Natural killer cell treated with Interleukin-12 subunit alpha and Interleukin-12 subunit beta and Interleukin-15 and Interleukin-18, amount 100 ng/mL, for 72 hours (primary cell): ENCODE measurements around the gene SNX30. TPM values are rescaled to one million over a fixed set of nuclear protein-coding genes. Genes with fewer than 3 reads are reported as not detected.

Source experiments
- ATAC-seq, 2 donors: fragments of 150-1000 bp; cut with Tn5 transposase in 1 of 2; sonication (Bioruptor Pico), chemical (Tn5 transposase) in 1 of 2; 2 replicates each; pipeline ENCODE4 v1.10.0; 2021
- DNase-seq: peaks from one replicate; pipeline ENCODE4 v3.0.0; 2022; ENCODE audit warnings: low spot score
- H3K27ac Mint-ChIP-seq, 2 donors: 1 replicate in 1 of 2; 2 replicates in 1 of 2; pipeline ENCODE4 v1.8.0; 2022; ENCODE audit warnings: mixed read lengths in 2 of 2, mild to moderate bottlenecking in 1 of 2, moderate library complexity in 1 of 2
- H3K27me3 Mint-ChIP-seq, 2 donors: 1 replicate in 1 of 2; 2 replicates in 1 of 2; pipeline ENCODE4 v1.8.0; 2022; ENCODE audit warnings: mixed read lengths in 2 of 2
- H3K36me3 Mint-ChIP-seq: one replicate; pipeline ENCODE4 v1.8.0; 2022; ENCODE audit warnings: mixed read lengths
- H3K4me1 Mint-ChIP-seq, 2 donors: 1 replicate in 1 of 2; 2 replicates in 1 of 2; pipeline ENCODE4 v1.8.0; 2022; ENCODE audit warnings: low read depth in 2 of 2, mixed read lengths in 2 of 2, mild to moderate bottlenecking in 1 of 2
- H3K4me3 Mint-ChIP-seq: one replicate; pipeline ENCODE4 v1.8.0; 2022; ENCODE audit warnings: mixed read lengths
- H3K9me3 Mint-ChIP-seq: 2 replicates; pipeline ENCODE4 v1.8.0; 2022; ENCODE audit warnings: mixed read lengths
- total RNA-seq, 2 donors: library from RNA; stranded (reverse); gene quantifications; one replicate each; pipeline ENCODE4 v1.2.3, GENCODE V29; 2022

The SNX30 gene
- total RNA-seq, 2 donors from 2014 or later = 6.1 to 6.2 TPM

DNA sequence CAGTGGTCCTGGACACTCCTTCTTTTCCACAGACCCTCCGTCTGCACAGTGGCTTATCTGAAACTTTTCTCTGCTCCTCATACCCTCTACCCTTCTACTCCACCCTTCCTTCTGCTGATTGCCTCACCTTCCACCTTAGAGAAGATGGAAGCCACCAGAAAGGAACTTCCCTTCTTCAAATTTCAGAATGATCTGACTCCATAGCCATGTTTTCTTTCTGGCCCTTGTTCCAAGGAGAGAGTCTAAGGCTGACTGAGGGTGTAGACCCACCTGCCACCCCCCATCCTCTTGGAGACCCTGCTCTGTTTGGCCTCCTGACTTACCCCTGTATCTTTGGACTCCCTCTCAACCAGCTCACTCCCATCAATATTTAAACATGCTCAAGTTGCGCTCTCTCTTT lies 7.4 kb downstream of the SNX30 start:
- Mint-ChIP-seq H3K4me1 (peaks cover 54 to 76% of the 10 kb centered on the region in 2 donors), H3K27ac (peak overlapping the region in 1 of 2 donors; percentile 10), H3K36me3 (peaks cover 7% of the 10 kb centered on the region), H3K27me3 (peaks cover 10 to 11% of the 10 kb centered on the region in 2 donors), H3K4me3 (no peak overlapping the region), H3K9me3 (no peaks in the 10 kb centered on the region)
- DNase-seq = no peak
- ATAC-seq = no peak

DNA sequence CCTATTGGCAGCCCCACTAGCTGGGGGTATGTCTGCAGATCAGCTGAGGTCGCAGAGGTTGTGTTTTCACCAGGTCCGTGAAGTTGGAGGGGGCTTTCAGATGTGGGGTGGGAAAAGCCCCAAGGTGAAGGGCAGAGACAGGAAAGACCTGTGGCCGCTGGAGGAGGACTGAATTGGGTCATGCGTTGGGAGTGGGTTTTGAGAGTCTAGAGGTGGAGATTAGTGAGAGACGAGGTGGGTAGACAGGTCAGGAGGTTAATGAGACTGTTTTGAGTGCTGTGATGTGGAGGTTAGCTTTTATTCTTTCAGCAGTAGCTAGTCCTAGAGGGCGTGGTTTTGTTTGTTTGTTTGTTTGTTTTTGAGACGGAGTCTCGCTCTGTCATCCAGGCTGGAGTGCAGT lies 10.3 kb downstream of the SNX30 start:
- Mint-ChIP-seq H3K27ac (peak overlapping the region in 1 of 2 donors; percentile 26), H3K4me1 (peaks cover 40 to 49% of the 10 kb centered on the region in 2 donors), H3K36me3 (peaks cover 7% of the 10 kb centered on the region), H3K27me3 (peaks cover 10 to 11% of the 10 kb centered on the region in 2 donors), H3K9me3 (no peaks in the 10 kb centered on the region), H3K4me3 (no peak overlapping the region)
- DNase-seq (no peak), ATAC-seq (no peak)

DNA sequence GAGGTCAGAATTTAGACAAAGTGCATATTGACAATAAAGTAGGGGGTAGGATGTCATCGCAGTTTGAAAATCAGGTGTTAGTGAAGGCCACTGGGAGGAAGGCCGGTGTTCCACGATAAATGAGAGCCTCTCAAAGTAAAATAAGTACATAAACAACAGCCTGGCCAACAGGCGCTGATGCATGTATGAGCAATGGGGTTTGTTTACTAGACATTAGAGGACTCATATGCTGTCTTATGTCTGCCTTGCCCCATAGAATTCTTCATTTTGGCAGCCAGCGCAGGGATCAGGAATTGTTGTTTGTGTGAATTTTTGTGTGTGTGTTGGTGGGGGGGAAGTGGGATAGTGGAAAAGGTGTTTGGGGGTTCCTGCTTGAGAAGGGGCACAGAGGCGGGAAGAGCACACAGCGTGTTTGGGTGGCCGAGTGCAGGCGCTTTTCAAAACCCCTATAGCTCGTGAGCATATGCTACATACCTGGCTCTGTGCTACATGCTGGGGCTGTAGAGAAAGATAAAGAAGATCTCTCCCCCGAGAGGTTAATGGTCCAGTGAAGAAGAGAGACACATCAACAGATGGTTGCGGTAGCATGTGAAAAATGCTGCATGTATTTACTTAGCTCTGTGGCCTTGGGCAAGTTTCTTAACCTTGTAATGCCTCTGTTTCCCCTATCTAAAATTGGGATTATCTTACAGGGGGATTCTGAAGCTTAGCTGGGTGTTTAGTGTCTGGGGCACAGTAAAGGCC lies 11.5 kb downstream of the SNX30 start:
- H3K36me3 Mint-ChIP-seq = peaks cover 15% of the 10 kb centered on the region
- no peak overlapping the region for H3K4me3 Mint-ChIP-seq
- ATAC-seq (no peak), DNase-seq (no peak)
- H3K27ac Mint-ChIP-seq = no peak overlapping the region
- no peaks in the 10 kb centered on the region for H3K9me3 Mint-ChIP-seq
- H3K4me1 Mint-ChIP-seq = peaks cover 42 to 46% of the 10 kb centered on the region in 2 donors
- peaks cover 9 to 10% of the 10 kb centered on the region in 2 donors for H3K27me3 Mint-ChIP-seq

DNA sequence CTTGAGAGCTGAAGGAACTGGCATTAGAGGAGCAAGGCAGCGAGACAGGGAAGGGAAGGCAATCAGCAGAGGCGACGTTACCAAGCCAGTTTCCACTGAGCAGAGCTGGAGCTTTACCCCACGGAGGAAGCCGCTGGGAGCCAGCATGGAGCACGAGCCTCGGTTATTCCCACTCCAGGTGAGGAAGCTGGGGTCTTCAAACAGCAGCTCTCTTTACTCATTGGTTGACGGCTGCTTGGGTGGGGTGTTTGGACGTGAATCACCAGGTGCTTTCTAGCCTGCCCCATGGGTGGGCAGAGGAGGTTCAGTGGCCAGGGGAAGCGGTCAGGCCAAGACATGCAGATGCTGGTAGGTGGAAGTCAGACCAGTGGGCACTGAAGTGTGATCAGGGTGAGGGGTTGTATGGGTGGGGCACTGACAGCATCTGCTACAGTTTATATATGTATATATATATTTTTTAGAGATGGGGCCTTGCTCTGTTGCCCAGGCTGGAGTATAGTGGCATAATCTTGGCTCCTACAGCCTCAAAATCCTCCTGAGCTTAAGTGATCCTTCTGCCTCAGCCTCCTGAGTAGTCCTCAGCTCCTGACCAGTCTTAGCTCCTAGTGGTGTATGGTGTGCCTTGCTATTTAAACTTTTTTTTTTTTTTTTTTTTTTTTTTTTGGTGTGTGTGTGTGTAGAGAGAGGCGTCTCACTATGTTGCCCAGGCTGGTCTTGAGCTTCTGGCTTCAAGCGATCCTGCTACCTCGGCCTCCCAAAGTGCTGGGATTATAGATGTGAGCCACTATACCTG lies 12.4 kb downstream of the SNX30 start:
- DNase-seq = no peak
- Mint-ChIP-seq H3K27ac (no peak overlapping the region), H3K4me3 (no peak overlapping the region), H3K4me1 (peaks cover 35 to 39% of the 10 kb centered on the region in 2 donors), H3K9me3 (no peaks in the 10 kb centered on the region), H3K27me3 (peaks cover 3 to 7% of the 10 kb centered on the region in 2 donors), H3K36me3 (peaks cover 10% of the 10 kb centered on the region)
- no peak for ATAC-seq

GRCh38 chr9:112764344-112764743 lies 13.8 kb downstream of the SNX30 start:
- peaks cover 35 to 38% of the 10 kb centered on the region in 2 donors for H3K4me1 Mint-ChIP-seq
- no peak for DNase-seq
- no peak overlapping the region for H3K4me3 Mint-ChIP-seq
- no peak overlapping the region for H3K27ac Mint-ChIP-seq
- H3K9me3 Mint-ChIP-seq = no peaks in the 10 kb centered on the region
- H3K36me3 Mint-ChIP-seq = peaks cover 15% of the 10 kb centered on the region
- no peak for ATAC-seq
- H3K27me3 Mint-ChIP-seq = peaks cover 7% of the 10 kb centered on the region in 2 donors

GRCh38 chr9:112764837-112765236 lies 14.3 kb downstream of the SNX30 start:
- peaks cover 38 to 41% of the 10 kb centered on the region in 2 donors for H3K4me1 Mint-ChIP-seq
- H3K36me3 Mint-ChIP-seq = peaks cover 19% of the 10 kb centered on the region
- no peak overlapping the region for H3K4me3 Mint-ChIP-seq
- no peak for DNase-seq
- no peak overlapping the region for H3K27ac Mint-ChIP-seq
- peaks cover 11 to 12% of the 10 kb centered on the region in 2 donors for H3K27me3 Mint-ChIP-seq
- no peak for ATAC-seq
- no peaks in the 10 kb centered on the region for H3K9me3 Mint-ChIP-seq

GRCh38 chr9:112765281-112765680 lies 14.7 kb downstream of the SNX30 start:
- Mint-ChIP-seq H3K36me3 (peaks cover 20% of the 10 kb centered on the region), H3K27ac (no peak overlapping the region), H3K9me3 (no peaks in the 10 kb centered on the region), H3K27me3 (peaks cover 13 to 15% of the 10 kb centered on the region in 2 donors), H3K4me1 (peaks cover 36 to 38% of the 10 kb centered on the region in 2 donors), H3K4me3 (no peak overlapping the region)
- ATAC-seq (no peak), DNase-seq (no peak)

DNA sequence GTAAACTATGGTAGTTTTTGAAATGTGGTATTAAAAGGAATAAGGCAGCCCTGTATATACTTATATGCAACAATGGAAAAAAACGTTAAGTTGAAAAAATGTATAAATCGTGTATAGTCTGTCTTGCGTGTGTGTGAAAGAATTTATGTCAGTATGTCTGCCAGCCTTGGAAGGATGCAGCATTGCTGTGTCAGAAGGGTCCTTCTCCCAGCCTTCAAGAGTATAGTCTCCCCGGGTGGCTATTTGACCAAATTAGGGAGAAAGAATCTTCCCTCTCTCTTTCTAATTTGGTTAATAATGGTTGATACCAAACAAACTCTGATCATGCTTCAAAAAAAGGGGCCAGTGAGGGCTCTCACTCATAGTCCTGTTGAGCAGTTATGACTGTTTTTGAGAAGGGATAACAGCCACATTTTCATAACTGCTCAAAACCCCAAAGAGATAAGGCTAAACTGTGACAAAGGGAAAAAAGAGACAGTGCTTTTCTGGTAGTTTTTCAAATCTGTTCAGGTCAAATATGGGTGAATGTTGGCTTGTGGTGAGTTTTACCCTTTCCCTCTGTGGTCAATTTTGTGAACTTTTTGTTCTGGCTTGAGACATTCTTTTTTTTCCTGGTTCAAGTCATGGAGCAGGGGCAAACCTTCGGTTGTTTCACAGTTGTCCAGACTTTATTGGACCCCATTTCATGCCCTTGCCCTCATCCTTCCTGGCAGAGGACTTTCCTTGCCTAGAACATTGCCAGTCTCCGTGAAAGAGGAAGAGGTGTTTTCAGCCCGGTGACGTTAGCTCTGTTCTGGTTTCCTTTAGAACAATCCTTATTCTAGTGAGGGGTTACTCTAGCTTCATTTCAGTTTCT lies 21.0 kb downstream of the SNX30 start:
- Mint-ChIP-seq H3K27ac (peak overlapping the region in 1 of 2 donors; percentile 36), H3K9me3 (no peaks in the 10 kb centered on the region), H3K27me3 (peaks cover 15 to 27% of the 10 kb centered on the region in 2 donors), H3K36me3 (peaks cover 14% of the 10 kb centered on the region), H3K4me1 (peaks cover 32 to 35% of the 10 kb centered on the region in 2 donors), H3K4me3 (peak overlapping the region; percentile 63)
- DNase-seq (no peak), ATAC-seq (peak; percentile 48 to 79)

DNA sequence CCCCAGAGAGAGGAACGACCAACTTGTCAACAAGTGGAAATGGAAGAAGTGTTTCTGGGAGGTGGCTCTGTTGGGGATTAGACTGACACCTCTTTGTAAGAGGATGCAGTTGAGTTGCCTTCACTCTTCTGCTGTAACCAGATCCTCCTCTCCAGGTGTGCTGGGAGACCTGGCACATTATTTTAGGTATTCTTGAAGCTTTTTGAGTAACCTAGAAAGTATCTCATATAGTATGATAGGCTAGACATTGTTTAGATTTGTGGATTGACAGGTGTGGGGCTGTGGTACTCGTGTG lies 21.6 kb downstream of the SNX30 start:
- ATAC-seq (peak in 1 of 2 donors; percentile 15), DNase-seq (no peak)
- Mint-ChIP-seq H3K4me1 (peaks cover 32 to 33% of the 10 kb centered on the region in 2 donors), H3K9me3 (no peaks in the 10 kb centered on the region), H3K27me3 (peaks cover 15 to 27% of the 10 kb centered on the region in 2 donors), H3K27ac (peak overlapping the region in 1 of 2 donors; percentile 36), H3K4me3 (peak overlapping the region; percentile 63), H3K36me3 (peaks cover 12% of the 10 kb centered on the region)

DNA sequence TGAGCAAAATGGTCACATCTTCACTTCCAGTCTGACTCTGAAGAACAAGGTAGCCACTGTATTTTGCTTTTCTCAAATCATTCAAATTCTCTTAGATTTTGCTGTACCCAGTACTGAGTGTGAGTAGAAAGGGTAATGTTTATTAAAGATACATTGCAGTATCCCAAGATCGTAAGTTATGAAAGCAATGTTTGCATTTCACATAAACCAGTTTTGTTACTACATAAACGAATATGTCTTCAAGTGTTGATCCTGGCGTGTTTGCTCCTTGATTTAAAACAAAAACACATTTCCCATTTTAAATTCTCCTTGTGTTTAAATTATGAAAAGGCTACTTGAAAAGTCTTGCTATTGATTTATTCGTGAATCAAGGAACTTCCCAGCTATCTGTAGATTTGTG lies 22.0 kb downstream of the SNX30 start:
- ATAC-seq (no peak), DNase-seq (no peak)
- H3K27me3 Mint-ChIP-seq = peaks cover 15 to 27% of the 10 kb centered on the region in 2 donors
- H3K9me3 Mint-ChIP-seq = no peaks in the 10 kb centered on the region
- peaks cover 12% of the 10 kb centered on the region for H3K36me3 Mint-ChIP-seq
- no peak overlapping the region for H3K27ac Mint-ChIP-seq
- peaks cover 32 to 33% of the 10 kb centered on the region in 2 donors for H3K4me1 Mint-ChIP-seq
- peak overlapping the region; percentile 63 for H3K4me3 Mint-ChIP-seq

DNA sequence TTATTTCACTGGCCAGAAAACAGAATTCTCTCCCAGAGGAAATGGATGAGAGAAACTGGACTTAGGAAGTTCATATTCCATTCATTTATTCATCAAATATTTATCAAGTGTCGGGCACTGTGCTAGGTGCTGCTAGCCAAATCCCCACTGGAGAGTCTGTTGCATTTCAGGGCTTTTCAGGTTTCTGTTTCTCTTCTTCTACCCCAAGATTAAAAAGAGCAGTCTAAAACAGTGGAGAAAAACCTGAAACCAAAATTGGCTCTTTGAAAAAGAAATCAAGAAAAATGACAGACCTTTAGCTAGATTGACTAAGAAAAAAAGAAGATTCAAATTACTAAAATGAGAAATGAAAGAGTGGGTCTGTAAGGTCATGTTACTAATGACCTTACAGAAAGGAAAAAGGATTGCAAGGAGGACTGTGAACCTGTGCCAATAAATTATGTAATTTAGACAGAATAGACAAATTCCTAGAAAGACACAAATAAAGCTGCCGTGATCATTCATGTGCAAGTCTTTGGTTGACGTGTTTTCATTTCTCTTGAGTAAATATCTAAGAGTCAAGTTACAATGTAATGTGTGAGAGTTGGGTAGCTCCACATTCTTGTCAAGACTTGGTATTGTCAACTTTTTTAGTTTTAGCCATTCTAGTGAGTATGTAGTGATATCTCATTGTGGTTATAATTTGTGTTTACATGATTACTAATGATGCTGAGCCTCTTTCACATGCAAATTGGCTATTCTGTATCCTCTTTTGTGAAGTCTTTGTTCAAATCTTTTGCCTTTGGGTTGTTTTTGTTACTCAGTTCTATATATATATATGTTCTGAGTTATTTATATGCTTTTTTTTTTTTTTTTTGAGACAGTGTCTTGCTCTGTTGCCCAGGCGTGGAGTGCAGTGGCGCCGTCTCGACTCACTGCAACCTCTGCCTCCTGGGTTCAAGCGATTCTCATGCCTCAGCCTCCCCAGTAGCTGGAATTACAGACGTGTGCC lies 23.7 kb downstream of the SNX30 start:
- ATAC-seq = no peak
- Mint-ChIP-seq H3K4me3 (no peak overlapping the region), H3K36me3 (peaks cover 5% of the 10 kb centered on the region), H3K4me1 (peaks cover 34 to 35% of the 10 kb centered on the region in 2 donors), H3K27ac (no peak overlapping the region), H3K27me3 (peaks cover 9 to 19% of the 10 kb centered on the region in 2 donors), H3K9me3 (no peaks in the 10 kb centered on the region)
- DNase-seq = no peak

GRCh38 chr9:112777914-112778313 lies 27.4 kb downstream of the SNX30 start:
- Mint-ChIP-seq H3K9me3 (no peaks in the 10 kb centered on the region), H3K27me3 (peaks cover 0 to under 1% of the 10 kb centered on the region in 2 donors), H3K27ac (no peak overlapping the region), H3K36me3 (no peaks in the 10 kb centered on the region), H3K4me3 (no peak overlapping the region), H3K4me1 (peaks cover 11% of the 10 kb centered on the region in 2 donors)
- DNase-seq (no peak), ATAC-seq (peak; percentile 60 to 84)
